ENCODE results near the gene GPR157.
"Not testable (repeated sequence)": the region's sequence is repeated elsewhere in the genome, so short reads cannot be mapped to it uniquely, and the experiment has no call there.

The GPR157 gene

GRCh38 chr1:9099555-9099954 lies 29.3 kb downstream of the GPR157 start:
- Histone ChIP-seq H4K91ac (ENCODE audit: low read length) (no peak overlapping the region), H3K4me2 (ENCODE audit: low read length, poor library complexity, severe bottlenecking) (no peak overlapping the region), H2AK5ac (ENCODE audit: low read length, severe bottlenecking) (no peak overlapping the region), H2AFZ (ENCODE audit: low read depth, low read length) (no peak overlapping the region), H3K4ac (ENCODE audit: low read depth in 1 of 2, low read length in 2 of 2) (no peak overlapping the region), H2BK120ac (ENCODE audit: low read depth, low read length) (no peak overlapping the region), H3K79me1 (replicated peaks; ENCODE audit: low read length, poor library complexity, severe bottlenecking) (no peaks in the 10 kb centered on the region), H2BK15ac (ENCODE audit: low read depth, poor library complexity, severe bottlenecking) (no peak overlapping the region), H4K8ac (ENCODE audit: low read length) (no peak overlapping the region), H3K27me3 (ENCODE audit: control insufficient read depth in 1 of 2, insufficient read depth in 1 of 2, low read length in 2 of 2) (no peaks in the 10 kb centered on the region), H3K9me3 (ENCODE audit: control insufficient read depth, low read length) (peaks cover 8% of the 10 kb centered on the region), H3K4me1 (ENCODE audit: control insufficient read depth, insufficient read depth, low read depth, low read length) (peaks cover 15% of the 10 kb centered on the region), H3K9ac (ENCODE audit: low read length) (no peak overlapping the region), H2BK5ac (ENCODE audit: low read depth, low read length, poor library complexity, severe bottlenecking) (no peak overlapping the region), H3K14ac (ENCODE audit: low read length in 2 of 2) (peak overlapping the region in 1 of 2 experiments; percentile 57), H3K4me3 (ENCODE audit: insufficient read depth in 1 of 2, low read depth in 1 of 2, low read length in 2 of 2) (no peak overlapping the region), H3K18ac (ENCODE audit: low read depth in 1 of 2, low read length in 2 of 2) (no peak overlapping the region), H3K36me3 (ENCODE audit: control insufficient read depth in 1 of 2, insufficient read depth in 2 of 2, low read depth in 1 of 2, low read length in 2 of 2) (peaks cover 12 to 20% of the 10 kb centered on the region in 2 experiments), H3K27ac (ENCODE audit: low read length, poor library complexity, severe bottlenecking) (no peak overlapping the region), H2BK12ac (ENCODE audit: low read length in 2 of 2) (no peak overlapping the region), H3K23ac (ENCODE audit: low read length in 2 of 2) (no peak overlapping the region)
- DNase-seq = no peak
- WGBS = 95% methylated on average over 7 of the region's 7 CpGs

- no peak overlapping the region for H4K8ac ChIP-seq (ENCODE audit: low read length)
- H2AK5ac ChIP-seq (ENCODE audit: low read length, severe bottlenecking) = no peak overlapping the region
- H3K4me1 ChIP-seq (ENCODE audit: control insufficient read depth, insufficient read depth, low read depth, low read length) = peaks cover 15% of the 10 kb centered on the region
- no peak overlapping the region for H3K4me3 ChIP-seq (ENCODE audit: insufficient read depth in 1 of 2, low read depth in 1 of 2, low read length in 2 of 2)
- peaks cover 3 to 4% of the 10 kb centered on the region in 2 experiments for H3K27me3 ChIP-seq (ENCODE audit: control insufficient read depth in 1 of 2, insufficient read depth in 1 of 2, low read length in 2 of 2)
- DNase-seq = no peak
- no peak overlapping the region for H3K9ac ChIP-seq (ENCODE audit: low read length)
- H3K23ac ChIP-seq (ENCODE audit: low read length in 2 of 2) = no peak overlapping the region
- 87% methylated on average over 13 of the region's 13 CpGs for WGBS
- no peak overlapping the region for H2BK12ac ChIP-seq (ENCODE audit: low read length in 2 of 2)
- H3K27ac ChIP-seq (ENCODE audit: low read length, poor library complexity, severe bottlenecking) = no peak overlapping the region
- H3K14ac ChIP-seq (ENCODE audit: low read length in 2 of 2) = no peak overlapping the region
- H3K9me3 ChIP-seq (ENCODE audit: control insufficient read depth, low read length) = peaks cover 8% of the 10 kb centered on the region
- no peak overlapping the region for H3K4ac ChIP-seq (ENCODE audit: low read depth in 1 of 2, low read length in 2 of 2)
- no peak overlapping the region for H2BK5ac ChIP-seq (ENCODE audit: low read depth, low read length, poor library complexity, severe bottlenecking)
- H3K36me3 ChIP-seq (ENCODE audit: control insufficient read depth in 1 of 2, insufficient read depth in 2 of 2, low read depth in 1 of 2, low read length in 2 of 2) = peaks cover 0 to 6% of the 10 kb centered on the region in 2 experiments
- no peak overlapping the region for H2BK120ac ChIP-seq (ENCODE audit: low read depth, low read length)
- H4K91ac ChIP-seq (ENCODE audit: low read length) = no peak overlapping the region
- no peak overlapping the region for H2BK15ac ChIP-seq (ENCODE audit: low read depth, poor library complexity, severe bottlenecking)
- H3K18ac ChIP-seq (ENCODE audit: low read depth in 1 of 2, low read length in 2 of 2) = no peak overlapping the region
- no peaks in the 10 kb centered on the region for H3K79me1 ChIP-seq (replicated peaks; ENCODE audit: low read length, poor library complexity, severe bottlenecking)
- H2AFZ ChIP-seq (ENCODE audit: low read depth, low read length) = no peak overlapping the region
- H3K4me2 ChIP-seq (ENCODE audit: low read length, poor library complexity, severe bottlenecking) = no peak overlapping the region
These were observed 30.8 kb downstream of the GPR157 start for GRCh38 chr1:9097947-9098705.

GRCh38 chr1:9095818-9096217 lies 33.1 kb downstream of the GPR157 start:
- H2BK120ac ChIP-seq (ENCODE audit: low read depth, low read length) = no peak overlapping the region
- H3K36me3 ChIP-seq (ENCODE audit: control insufficient read depth in 1 of 2, insufficient read depth in 2 of 2, low read depth in 1 of 2, low read length in 2 of 2) = no peaks in the 10 kb centered on the region
- no peak overlapping the region for H3K23ac ChIP-seq (ENCODE audit: low read length in 2 of 2)
- no peak overlapping the region for H3K27ac ChIP-seq (ENCODE audit: low read length, poor library complexity, severe bottlenecking)
- no peak overlapping the region for H2BK15ac ChIP-seq (ENCODE audit: low read depth, poor library complexity, severe bottlenecking)
- H3K4me2 ChIP-seq (ENCODE audit: low read length, poor library complexity, severe bottlenecking) = no peak overlapping the region
- peaks cover 8% of the 10 kb centered on the region for H3K9me3 ChIP-seq (ENCODE audit: control insufficient read depth, low read length)
- H3K14ac ChIP-seq (ENCODE audit: low read length in 2 of 2) = no peak overlapping the region
- no peak overlapping the region for H2AK5ac ChIP-seq (ENCODE audit: low read length, severe bottlenecking)
- H2AFZ ChIP-seq (ENCODE audit: low read depth, low read length) = no peak overlapping the region
- H2BK12ac ChIP-seq (ENCODE audit: low read length in 2 of 2) = no peak overlapping the region
- H3K4me3 ChIP-seq (ENCODE audit: insufficient read depth in 1 of 2, low read depth in 1 of 2, low read length in 2 of 2) = no peak overlapping the region
- no peak overlapping the region for H3K9ac ChIP-seq (ENCODE audit: low read length)
- H3K18ac ChIP-seq (ENCODE audit: low read depth in 1 of 2, low read length in 2 of 2) = no peak overlapping the region
- H3K4me1 ChIP-seq (ENCODE audit: control insufficient read depth, insufficient read depth, low read depth, low read length) = peaks cover 10% of the 10 kb centered on the region
- DNase-seq = no peak
- no peak overlapping the region for H4K91ac ChIP-seq (ENCODE audit: low read length)
- H3K27me3 ChIP-seq (ENCODE audit: control insufficient read depth in 1 of 2, insufficient read depth in 1 of 2, low read length in 2 of 2) = peaks cover 9 to 16% of the 10 kb centered on the region in 2 experiments
- no peak overlapping the region for H2BK5ac ChIP-seq (ENCODE audit: low read depth, low read length, poor library complexity, severe bottlenecking)
- H4K8ac ChIP-seq (ENCODE audit: low read length) = no peak overlapping the region
- H3K4ac ChIP-seq (ENCODE audit: low read depth in 1 of 2, low read length in 2 of 2) = no peak overlapping the region
- H3K79me1 ChIP-seq (replicated peaks; ENCODE audit: low read length, poor library complexity, severe bottlenecking) = no peaks in the 10 kb centered on the region
- WGBS = no CpG with 5 or more reads among the region's 2 CpGs

GRCh38 chr1:9093996-9094595 lies 34.8 kb downstream of the GPR157 start:
- not testable (repeated sequence) for H3K9me3 ChIP-seq (ENCODE audit: control insufficient read depth, low read length); H3K4me3 ChIP-seq (ENCODE audit: insufficient read depth in 1 of 2, low read depth in 1 of 2, low read length in 2 of 2); H3K4me1 ChIP-seq (ENCODE audit: control insufficient read depth, insufficient read depth, low read depth, low read length); H3K27ac ChIP-seq (ENCODE audit: low read length, poor library complexity, severe bottlenecking); H4K8ac ChIP-seq (ENCODE audit: low read length); H2BK12ac ChIP-seq (ENCODE audit: low read length in 2 of 2); H3K23ac ChIP-seq (ENCODE audit: low read length in 2 of 2); H3K36me3 ChIP-seq (ENCODE audit: control insufficient read depth in 1 of 2, insufficient read depth in 2 of 2, low read depth in 1 of 2, low read length in 2 of 2); H3K18ac ChIP-seq (ENCODE audit: low read depth in 1 of 2, low read length in 2 of 2); H2BK5ac ChIP-seq (ENCODE audit: low read depth, low read length, poor library complexity, severe bottlenecking); H3K79me1 ChIP-seq (replicated peaks; ENCODE audit: low read length, poor library complexity, severe bottlenecking); H3K4me2 ChIP-seq (ENCODE audit: low read length, poor library complexity, severe bottlenecking); H2AFZ ChIP-seq (ENCODE audit: low read depth, low read length); H2BK15ac ChIP-seq (ENCODE audit: low read depth, poor library complexity, severe bottlenecking); DNase-seq; H3K4ac ChIP-seq (ENCODE audit: low read depth in 1 of 2, low read length in 2 of 2); H2BK120ac ChIP-seq (ENCODE audit: low read depth, low read length); H3K14ac ChIP-seq (ENCODE audit: low read length in 2 of 2); H3K9ac ChIP-seq (ENCODE audit: low read length); H4K91ac ChIP-seq (ENCODE audit: low read length); H2AK5ac ChIP-seq (ENCODE audit: low read length, severe bottlenecking)
- WGBS = 91% methylated on average over 18 of the region's 18 CpGs
- H3K27me3 ChIP-seq (ENCODE audit: control insufficient read depth in 1 of 2, insufficient read depth in 1 of 2, low read length in 2 of 2) = peaks cover 16 to 21% of the 10 kb centered on the region in 2 experiments
